Lower leg skin (tissue), 3 donors: ENCODE data around the gene HLA-DMA.

ENCODE experiments used
- CTCF ChIP-seq, 3 donors: fragments of 450-650 bp; IDR thresholded peaks; one replicate each; pipeline ENCODE4 v1.5.1; 2016; ENCODE audit warnings: antibody characterized with exemption in 3 of 3, mild to moderate bottlenecking in 3 of 3, moderate library complexity in 2 of 3
- POLR2A ChIP-seq, 2 donors: fragments of 450-650 bp; IDR thresholded peaks; one replicate each; pipeline ENCODE4 v1.6.1; 2016 to 2017; ENCODE audit warnings: antibody characterized with exemption in 2 of 2, mild to moderate bottlenecking in 1 of 2, moderate library complexity in 1 of 2

GRCh38 chr6:32945108-32945760 is 7.7 kb downstream of the HLA-DMA start:
- TF ChIP-seq CTCF (IDR thresholded peaks at IDR 0.05) (no peak), POLR2A (IDR thresholded peaks at IDR 0.05) (no peak)
